Astrocyte (in vitro differentiated cells and primary cell): ENCODE data around the gene FAHD1. TPM values are rescaled to one million over a fixed set of nuclear protein-coding genes. Genes with fewer than 3 reads are reported as not detected.

ENCODE experiments used
- DNase-seq: peaks from one replicate; pipeline ENCODE4 v3.0.0-alpha.2; 2010; ENCODE audit warnings: low read depth
- FAIRE-seq: peaks from 2 replicates; lab custom pipeline; 2011; peaks lifted over from hg19 to GRCh38; lab: Jason Lieb, UNC
- H2AFZ ChIP-seq: 2 replicates; pipeline ENCODE4 v1.6.0; 2012; ENCODE audit warnings: low read depth, low read length, inconsistent platforms
- H3K27ac ChIP-seq: 2 replicates; pipeline ENCODE4 v1.5.1; 2011; ENCODE audit warnings: low read depth, low read length, inconsistent platforms
- H3K27me3 ChIP-seq: 2 replicates; pipeline ENCODE4 v1.6.0; 2011; ENCODE audit warnings: low read length, inconsistent platforms; ENCODE audit not compliant: insufficient read depth
- H3K36me3 ChIP-seq: 2 replicates; pipeline ENCODE4 v1.5.1; 2011; ENCODE audit warnings: low read length, inconsistent platforms; ENCODE audit not compliant: insufficient read depth
- H3K4me1 ChIP-seq: 2 replicates; pipeline ENCODE4 v1.5.1; 2011; ENCODE audit warnings: low read length, inconsistent platforms; ENCODE audit not compliant: insufficient read depth
- H3K4me2 ChIP-seq: 2 replicates; pipeline ENCODE4 v1.6.0; 2012; ENCODE audit warnings: low read length, inconsistent platforms
- H3K4me3 ChIP-seq: 2 replicates; pipeline ENCODE4 v1.5.1; 2011; ENCODE audit warnings: low read depth, mild to moderate bottlenecking, low read length, inconsistent platforms; ENCODE audit not compliant: insufficient read depth
- H3K79me2 ChIP-seq: 2 replicates; pipeline ENCODE4 v1.6.0; 2012; ENCODE audit warnings: mild to moderate bottlenecking, low read length, inconsistent platforms; ENCODE audit not compliant: insufficient read depth
- H3K9ac ChIP-seq: 2 replicates; pipeline ENCODE4 v1.6.0; 2012; ENCODE audit warnings: mild to moderate bottlenecking, low read length, inconsistent platforms
- H3K9me3 ChIP-seq: 2 replicates; pipeline ENCODE4 v1.5.1; 2012; ENCODE audit warnings: low read depth, mild to moderate bottlenecking, low read length, inconsistent platforms; ENCODE audit not compliant: insufficient read depth
- H4K20me1 ChIP-seq: 2 replicates; pipeline ENCODE4 v1.6.0; 2012; ENCODE audit warnings: low read length, inconsistent platforms; ENCODE audit not compliant: insufficient read depth
- H3K27ac Mint-ChIP-seq: one replicate; pipeline ENCODE4 v1.8.0; 2021; ENCODE audit warnings: mild to moderate bottlenecking, mixed read lengths; ENCODE audit not compliant: unreplicated experiment
- H3K27me3 Mint-ChIP-seq: one replicate; pipeline ENCODE4 v1.8.0; 2021; ENCODE audit warnings: low read depth, mixed read lengths; ENCODE audit not compliant: unreplicated experiment
- H3K36me3 Mint-ChIP-seq: one replicate; pipeline ENCODE4 v1.8.0; 2021; ENCODE audit warnings: low read depth, mixed read lengths; ENCODE audit not compliant: unreplicated experiment
- H3K4me1 Mint-ChIP-seq: one replicate; pipeline ENCODE4 v1.8.0; 2021; ENCODE audit warnings: low read depth, mixed read lengths; ENCODE audit not compliant: unreplicated experiment
- H3K4me3 Mint-ChIP-seq: one replicate; pipeline ENCODE4 v1.8.0; 2021; ENCODE audit warnings: mild to moderate bottlenecking, moderate library complexity, mixed read lengths; ENCODE audit not compliant: unreplicated experiment
- H3K9me3 Mint-ChIP-seq: one replicate; pipeline ENCODE4 v1.8.0; 2021; ENCODE audit warnings: mild to moderate bottlenecking, mixed read lengths; ENCODE audit not compliant: unreplicated experiment
- EZH2 ChIP-seq: IDR thresholded peaks from 2 replicates; pipeline ENCODE4 v1.6.1; 2012; ENCODE audit warnings: mild to moderate bottlenecking, low read length, inconsistent platforms; ENCODE audit not compliant: insufficient read depth
- total RNA-seq: library from RNA; stranded (reverse); gene quantifications from 2 replicates; pipeline ENCODE4 v1.2.1, GENCODE V29; 2021
- TF ChIP-seq, protein P1 (sequence below): IDR thresholded peaks from 2 replicates; pipeline ENCODE4 v1.5.1; 2011; ENCODE audit warnings: low read depth, mild to moderate bottlenecking, inconsistent platforms, low read length, moderate library complexity; ENCODE audit not compliant: insufficient read depth

FAHD1 gene
- total RNA-seq, 1 donor from 2014 or later, result 25.8 TPM

DNA sequence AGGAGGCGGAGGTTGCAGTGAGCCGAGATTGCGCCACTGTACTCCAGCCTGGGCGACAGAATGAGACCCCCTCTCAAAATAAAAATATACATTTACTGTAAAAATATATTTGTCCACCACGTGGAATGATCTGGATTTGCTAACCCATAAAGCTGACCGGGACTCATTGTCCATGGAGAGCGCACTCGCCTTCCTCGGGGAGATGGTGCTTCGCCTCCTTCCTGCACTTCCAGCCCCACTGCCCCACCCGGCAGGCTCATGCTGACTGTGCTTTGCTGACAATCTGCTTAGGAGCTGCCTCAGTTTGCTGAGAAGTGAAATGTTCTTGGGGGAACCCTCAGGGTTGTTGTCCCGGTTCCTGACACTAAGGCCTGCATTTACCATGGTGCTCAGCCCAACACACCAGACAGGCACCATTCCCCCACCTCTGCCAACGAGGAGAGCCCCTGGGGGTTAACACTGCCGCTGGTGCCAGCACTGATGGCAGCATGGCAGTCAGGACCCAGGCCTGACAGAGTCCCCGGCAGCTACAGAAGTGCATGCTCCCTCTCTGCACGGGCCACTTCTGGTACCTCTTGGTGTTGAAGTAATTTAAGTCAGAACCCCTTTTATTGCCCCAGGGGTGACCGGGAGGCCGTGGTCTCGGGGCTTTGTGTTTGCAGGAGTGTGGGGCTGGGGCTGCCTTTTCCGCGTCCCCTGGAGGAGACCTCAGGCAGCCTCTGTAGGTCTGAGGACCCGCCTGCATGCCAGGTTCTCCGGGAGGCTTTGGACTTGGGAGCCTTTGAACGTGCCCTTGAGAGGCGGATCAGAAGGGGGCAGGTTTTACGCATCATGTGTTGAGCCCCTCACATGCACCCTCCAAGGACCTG lies 41.8 kb upstream of the FAHD1 start:
- Histone ChIP-seq H3K79me2 (peaks cover 71% of the 10 kb centered on the region), H2AFZ (no peak overlapping the region), H3K9me3 (no peaks in the 10 kb centered on the region), H3K36me3 (peaks cover 2% of the 10 kb centered on the region), H3K27me3 (no peaks in the 10 kb centered on the region), H3K27ac (no peak overlapping the region), H3K4me3 (no peak overlapping the region), H4K20me1 (peaks cover 51% of the 10 kb centered on the region), H3K4me2 (no peak overlapping the region), H3K4me1 (peaks cover 12% of the 10 kb centered on the region), H3K9ac (no peak overlapping the region)
- H3K9me3 Mint-ChIP-seq, result no peaks in the 10 kb centered on the region
- peaks cover 2% of the 10 kb centered on the region for H3K36me3 Mint-ChIP-seq
- H3K27me3 Mint-ChIP-seq, result no peaks in the 10 kb centered on the region
- peaks cover 9% of the 10 kb centered on the region for H3K4me1 Mint-ChIP-seq
- DNase-seq, result no peak
- H3K4me3 Mint-ChIP-seq, result peak overlapping the region; percentile 61
- FAIRE-seq, result no peak
- no peak overlapping the region for H3K27ac Mint-ChIP-seq
- no peak for TF ChIP-seq EZH2
- TF ChIP-seq, protein P1, sequence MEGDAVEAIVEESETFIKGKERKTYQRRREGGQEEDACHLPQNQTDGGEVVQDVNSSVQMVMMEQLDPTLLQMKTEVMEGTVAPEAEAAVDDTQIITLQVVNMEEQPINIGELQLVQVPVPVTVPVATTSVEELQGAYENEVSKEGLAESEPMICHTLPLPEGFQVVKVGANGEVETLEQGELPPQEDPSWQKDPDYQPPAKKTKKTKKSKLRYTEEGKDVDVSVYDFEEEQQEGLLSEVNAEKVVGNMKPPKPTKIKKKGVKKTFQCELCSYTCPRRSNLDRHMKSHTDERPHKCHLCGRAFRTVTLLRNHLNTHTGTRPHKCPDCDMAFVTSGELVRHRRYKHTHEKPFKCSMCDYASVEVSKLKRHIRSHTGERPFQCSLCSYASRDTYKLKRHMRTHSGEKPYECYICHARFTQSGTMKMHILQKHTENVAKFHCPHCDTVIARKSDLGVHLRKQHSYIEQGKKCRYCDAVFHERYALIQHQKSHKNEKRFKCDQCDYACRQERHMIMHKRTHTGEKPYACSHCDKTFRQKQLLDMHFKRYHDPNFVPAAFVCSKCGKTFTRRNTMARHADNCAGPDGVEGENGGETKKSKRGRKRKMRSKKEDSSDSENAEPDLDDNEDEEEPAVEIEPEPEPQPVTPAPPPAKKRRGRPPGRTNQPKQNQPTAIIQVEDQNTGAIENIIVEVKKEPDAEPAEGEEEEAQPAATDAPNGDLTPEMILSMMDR, result no peak

DNA sequence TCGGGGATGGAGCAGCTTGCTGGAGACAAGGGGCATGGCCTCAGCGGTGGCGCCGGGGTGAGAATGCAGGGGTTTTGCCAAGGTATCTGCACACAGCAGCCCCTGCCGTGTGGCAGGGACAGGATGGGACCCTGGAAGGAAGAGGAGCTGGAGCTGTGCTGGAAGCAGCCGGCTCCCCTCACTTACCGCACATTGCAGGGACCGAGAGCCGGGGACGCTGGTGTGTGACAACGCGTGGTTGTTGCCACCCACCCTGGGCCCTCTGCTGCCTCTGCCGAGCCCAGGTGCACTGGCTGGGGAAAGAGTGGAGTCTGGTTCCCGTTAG lies 41.2 kb upstream of the FAHD1 start:
- Mint-ChIP-seq H3K27ac (no peak overlapping the region), H3K4me3 (no peak overlapping the region)

More for the DNA sequence above, 41.2 kb upstream of the FAHD1 start:
- TF ChIP-seq, protein P1, result no peak
- H3K4me1 ChIP-seq, result peaks cover 12% of the 10 kb centered on the region
- no peak overlapping the region for H3K4me3 ChIP-seq
- peaks cover 67% of the 10 kb centered on the region for H3K79me2 ChIP-seq
- FAIRE-seq (no peak), DNase-seq (no peak)
- peaks cover 46% of the 10 kb centered on the region for H4K20me1 ChIP-seq
- no peak overlapping the region for H3K27ac ChIP-seq
- no peak overlapping the region for H2AFZ ChIP-seq
- peaks cover 9% of the 10 kb centered on the region for H3K4me1 Mint-ChIP-seq
- no peaks in the 10 kb centered on the region for H3K9me3 Mint-ChIP-seq
- no peaks in the 10 kb centered on the region for H3K9me3 ChIP-seq
- no peak overlapping the region for H3K4me2 ChIP-seq
- peaks cover 2% of the 10 kb centered on the region for H3K36me3 ChIP-seq
- H3K27me3 ChIP-seq, result no peaks in the 10 kb centered on the region
- H3K27me3 Mint-ChIP-seq, result no peaks in the 10 kb centered on the region
- H3K9ac ChIP-seq, result no peak overlapping the region
- H3K36me3 Mint-ChIP-seq, result peaks cover 2% of the 10 kb centered on the region
